HG02885 (cell line): ENCODE measurements around the gene EFNA4.

ENCODE experiments used
- ATAC-seq: cut with Tn5 transposase; IDR thresholded peaks from one replicate; pipeline ENCODE4 v1.9.1; 2021; ENCODE audit warnings: mild to moderate bottlenecking; ENCODE audit not compliant: unreplicated experiment, poor library complexity

EFNA4 gene

GRCh38 chr1:155063550-155064110 is at the start of gene EFNA4:
Gene EFNA4 (plus strand): TSS chr1:155063740. CDS start chr1:155063824, 84 bp downstream.
- ATAC-seq, result peak; percentile 77

- ATAC-seq, result no peak
These were observed 48.6 kb upstream of the EFNA4 start for GRCh38 chr1:155014709-155015508.

- ATAC-seq, result no peak
These were observed 47.9 kb upstream of the EFNA4 start for GRCh38 chr1:155015527-155016230.

GRCh38 chr1:155016231-155016831 is 47.2 kb upstream of the EFNA4 start:
- no peak for ATAC-seq

GRCh38 chr1:155017041-155017945 is 46.2 kb upstream of the EFNA4 start:
- peak; percentile 84 for ATAC-seq

- ATAC-seq, result no peak
These were observed 45.6 kb upstream of the EFNA4 start for GRCh38 chr1:155017946-155018316.

- ATAC-seq, result no peak
These were observed 44.8 kb upstream of the EFNA4 start for GRCh38 chr1:155018617-155019348.

- no peak for ATAC-seq
These were observed 43.9 kb upstream of the EFNA4 start for GRCh38 chr1:155019377-155020245.

GRCh38 chr1:155022136-155022926 is 41.2 kb upstream of the EFNA4 start:
- ATAC-seq, result no peak

GRCh38 chr1:155022927-155023236 is 40.7 kb upstream of the EFNA4 start:
- no peak for ATAC-seq

- no peak for ATAC-seq
These were observed 39.9 kb upstream of the EFNA4 start for GRCh38 chr1:155023627-155024026.

- no peak for ATAC-seq
These were observed 39.2 kb upstream of the EFNA4 start for GRCh38 chr1:155024315-155024714.

- no peak for ATAC-seq
These were observed 37.4 kb upstream of the EFNA4 start for GRCh38 chr1:155026154-155026553.

- ATAC-seq, result no peak
These were observed 37.0 kb upstream of the EFNA4 start for GRCh38 chr1:155026588-155026987.

- ATAC-seq, result no peak
These were observed 33.9 kb upstream of the EFNA4 start for GRCh38 chr1:155029513-155030242.

- ATAC-seq, result no peak
These were observed 33.2 kb upstream of the EFNA4 start for GRCh38 chr1:155030243-155030795.

- no peak for ATAC-seq
These were observed 32.6 kb upstream of the EFNA4 start for GRCh38 chr1:155030899-155031298.
